ENCODE measurements around the gene RHOG.
"Not testable (repeated sequence)": the region's sequence is repeated elsewhere in the genome, so short reads cannot be mapped to it uniquely, and the experiment has no call there.

Gene RHOG

DNA sequence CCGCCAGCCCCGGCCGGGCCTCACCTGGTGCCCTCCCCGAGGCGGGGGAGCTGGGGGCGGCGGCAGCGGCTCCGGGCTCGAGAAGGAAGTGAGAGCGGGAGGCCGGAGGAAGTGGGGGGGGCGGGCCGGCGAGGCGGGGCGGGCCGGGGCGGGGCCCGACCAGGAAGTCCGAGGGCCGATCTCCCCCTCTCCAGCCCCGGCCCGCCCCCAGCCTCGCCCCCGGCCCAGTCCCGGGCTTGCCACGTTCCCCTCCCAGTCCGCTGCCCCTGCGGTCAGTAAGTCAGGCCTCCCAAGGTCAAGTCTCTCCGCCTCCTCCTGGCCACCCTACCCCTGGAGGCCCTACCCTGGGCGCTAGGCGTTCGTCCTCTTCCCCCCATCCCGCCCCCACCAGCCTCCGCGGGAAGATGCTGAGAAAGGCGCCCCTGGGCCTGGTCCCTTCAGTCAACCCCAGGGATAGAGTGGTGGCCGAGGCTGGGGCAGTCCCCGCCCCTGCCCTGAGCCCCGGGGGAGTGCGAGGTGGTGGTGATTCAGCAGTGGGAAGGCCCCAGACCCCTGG, at the start of gene RHOG:
RHOG (minus strand) TSS at position 90 of the 556 bp plus-strand sequence. CDS start 12,821 bp downstream, outside the sequence.
- peak in 1 of 2 donors; percentile 87 for DNase-seq (ENCODE audit: low read depth in 2 of 2)

GRCh38 chr11:3890014-3890413, 49.3 kb upstream of the RHOG start:
- no peak for DNase-seq (ENCODE audit: low read depth in 2 of 2)

DNA sequence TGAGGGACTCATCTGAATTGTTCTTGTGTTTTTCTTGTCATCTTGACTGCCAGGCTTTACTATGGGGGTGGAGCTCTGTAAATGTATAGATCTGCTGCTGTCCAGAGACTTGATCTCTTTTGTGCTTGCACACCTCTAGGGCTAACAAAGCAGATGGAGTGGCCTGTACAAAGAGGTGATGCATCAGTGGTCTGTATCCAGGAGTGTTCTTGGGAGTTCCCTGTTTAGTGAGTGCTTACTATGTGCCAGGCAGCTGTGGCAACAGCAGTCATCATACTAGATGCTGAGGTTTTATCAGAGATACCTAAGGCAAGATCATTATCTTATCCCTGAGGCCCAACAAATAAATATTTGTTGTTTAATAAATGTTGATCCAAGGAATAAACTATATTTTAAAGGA, 48.1 kb upstream of the RHOG start:
- no peak for DNase-seq (ENCODE audit: low read depth in 2 of 2)

GRCh38 chr11:3886985-3887384, 46.2 kb upstream of the RHOG start:
- DNase-seq (ENCODE audit: low read depth in 2 of 2) = no peak

GRCh38 chr11:3885855-3886254, 45.1 kb upstream of the RHOG start:
- no peak for DNase-seq (ENCODE audit: low read depth in 2 of 2)

DNA sequence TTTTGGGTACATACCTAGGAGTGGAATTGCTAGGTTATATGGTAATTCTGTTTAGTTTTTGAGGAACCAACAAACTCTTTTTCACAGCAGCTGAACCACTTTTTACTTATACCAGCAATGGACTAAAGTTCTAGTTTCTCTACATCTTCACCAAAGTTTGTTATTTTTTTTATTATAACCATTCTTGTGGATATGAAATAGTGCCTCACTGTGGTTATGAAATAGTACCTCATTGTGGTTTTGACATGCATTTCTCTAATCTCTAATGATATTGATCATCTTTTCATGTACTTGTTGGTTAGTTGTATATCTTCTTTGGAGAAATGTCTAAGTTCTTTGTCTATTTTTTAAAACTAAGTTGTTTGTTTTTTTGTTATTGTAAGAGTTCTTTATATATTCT, 41.9 kb upstream of the RHOG start:
- no peak for DNase-seq (ENCODE audit: low read depth in 2 of 2)

- DNase-seq (ENCODE audit: low read depth in 2 of 2) = no peak
These were observed 40.0 kb upstream of the RHOG start for GRCh38 chr11:3880724-3881123.

DNA sequence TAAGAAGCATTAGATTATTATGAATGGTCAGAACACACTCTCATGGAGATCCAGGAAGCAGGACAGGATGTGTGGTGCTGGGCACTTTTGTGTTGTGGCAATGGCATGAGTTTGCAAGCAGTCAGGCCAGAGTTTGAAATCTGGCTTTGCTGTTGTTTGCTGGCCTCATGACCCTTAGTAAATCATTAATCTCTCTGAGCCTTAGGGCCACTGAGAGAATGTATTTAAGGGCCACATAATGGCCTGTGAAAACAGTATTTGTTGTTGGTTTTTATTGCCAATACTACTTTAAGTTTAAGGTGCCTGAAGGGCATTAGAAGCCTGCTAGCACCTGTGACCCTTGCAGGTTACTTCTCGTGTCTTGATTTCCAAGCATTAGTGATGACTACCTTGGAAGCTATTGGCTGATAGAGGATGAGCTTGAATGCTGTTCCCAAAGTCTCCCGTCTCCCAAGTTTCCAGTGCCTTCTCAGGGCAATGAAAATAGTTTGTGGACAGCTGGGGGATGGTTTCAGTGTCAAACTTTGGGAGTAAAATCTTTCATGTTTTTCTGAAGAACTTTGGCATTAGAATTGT, 39.3 kb upstream of the RHOG start:
- no peak for DNase-seq (ENCODE audit: low read depth in 2 of 2)

GRCh38 chr11:3879216-3879966, 38.6 kb upstream of the RHOG start:
- no peak for DNase-seq (ENCODE audit: low read depth in 2 of 2)

GRCh38 chr11:3878258-3878584, 37.5 kb upstream of the RHOG start:
- no peak for DNase-seq (ENCODE audit: low read depth in 2 of 2)

GRCh38 chr11:3877364-3878257, 36.9 kb upstream of the RHOG start:
- DNase-seq (ENCODE audit: low read depth in 2 of 2) = no peak

DNA sequence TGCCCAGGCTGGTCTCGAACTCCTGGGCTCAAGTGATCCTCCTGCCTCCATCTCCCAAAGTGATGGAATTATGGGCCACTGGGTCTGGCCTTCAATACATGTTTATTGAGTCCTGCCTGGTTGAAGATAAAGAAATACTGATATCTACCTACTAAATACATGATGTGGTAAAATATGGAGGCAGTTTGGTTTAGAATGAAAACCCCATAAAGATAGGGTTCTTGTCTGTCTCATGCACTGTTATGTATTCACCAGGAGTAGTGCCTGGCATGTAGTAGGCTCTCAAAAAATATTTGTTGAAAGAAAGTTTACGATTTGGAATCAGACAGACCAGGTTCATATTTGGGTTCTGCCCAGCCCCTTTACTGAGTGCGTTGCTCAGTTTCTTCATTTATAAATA, 35.9 kb upstream of the RHOG start:
- no peak for DNase-seq (ENCODE audit: low read depth in 2 of 2)

- no peak for DNase-seq (ENCODE audit: low read depth in 2 of 2)
These were observed 33.1 kb upstream of the RHOG start for GRCh38 chr11:3873712-3874349.

GRCh38 chr11:3867209-3868091, 26.7 kb upstream of the RHOG start:
- DNase-seq (ENCODE audit: low read depth in 2 of 2) = no peak

DNA sequence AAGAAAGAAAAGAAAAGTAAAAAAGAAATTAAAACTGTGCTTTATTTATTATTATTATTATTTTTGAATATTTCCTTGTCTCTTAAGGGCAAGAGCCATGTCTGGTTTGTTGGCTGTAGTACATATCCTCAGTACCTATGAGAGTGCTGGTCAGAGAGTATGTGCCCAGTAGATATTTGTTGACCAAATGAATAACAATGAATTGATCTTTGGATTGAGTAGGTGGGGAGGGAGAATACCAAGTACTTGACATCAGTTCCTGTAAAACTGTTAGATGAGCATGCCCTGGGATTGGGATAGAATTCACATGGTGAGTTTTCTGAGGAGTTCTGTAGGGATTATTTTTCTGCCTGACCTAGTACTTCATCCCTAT, 26.1 kb upstream of the RHOG start:
- DNase-seq (ENCODE audit: low read depth in 2 of 2) = no peak

DNA sequence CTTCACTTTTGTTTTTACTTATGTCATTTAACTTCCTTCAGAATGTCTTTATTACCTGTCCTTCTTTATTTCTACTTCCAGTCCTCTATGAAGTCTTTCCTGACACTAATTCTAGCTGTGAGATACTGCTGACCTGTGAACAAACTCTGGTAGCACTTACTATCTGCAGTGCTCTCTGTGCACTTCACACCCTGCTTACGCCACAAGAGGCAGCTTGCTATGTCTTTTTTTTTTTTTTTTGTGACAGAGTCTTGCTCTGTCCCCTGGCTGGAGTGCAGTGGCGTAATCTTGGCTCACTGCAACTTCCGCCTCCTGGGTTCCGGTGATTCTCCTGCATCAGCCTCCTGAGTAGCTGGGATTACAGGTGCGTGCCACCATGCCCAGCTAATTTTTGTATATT, 25.4 kb upstream of the RHOG start:
- no peak for DNase-seq (ENCODE audit: low read depth in 2 of 2)

GRCh38 chr11:3865388-3866193, 24.8 kb upstream of the RHOG start:
- DNase-seq (ENCODE audit: low read depth in 2 of 2) = no peak

GRCh38 chr11:3861683-3862082, 20.9 kb upstream of the RHOG start:
- DNase-seq (ENCODE audit: low read depth in 2 of 2) = no peak

DNA sequence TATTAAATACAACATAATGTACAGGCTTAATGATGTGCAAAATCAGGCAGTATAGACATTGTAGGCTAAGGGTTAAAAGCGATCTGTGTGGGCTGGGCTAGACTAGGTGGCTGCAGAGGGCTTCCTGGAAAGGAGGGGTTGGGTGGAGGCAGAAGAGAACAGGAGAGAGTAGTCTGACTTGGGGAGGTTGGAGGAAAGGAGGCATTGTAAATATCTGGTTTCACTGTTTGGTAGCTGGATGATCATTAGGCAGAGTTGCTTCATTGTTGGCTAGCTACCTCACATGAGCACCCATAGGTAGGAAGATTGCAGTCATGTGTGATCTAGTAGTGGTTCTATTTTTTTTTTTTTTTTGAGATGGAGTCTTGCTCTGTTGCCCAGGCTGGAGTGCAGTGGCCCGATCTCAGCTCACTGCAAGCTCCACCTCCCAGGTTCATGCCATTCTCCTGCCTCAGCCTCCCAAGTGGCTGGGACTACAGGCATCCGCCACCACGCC, 20.2 kb upstream of the RHOG start:
- not testable (repeated sequence) for DNase-seq (ENCODE audit: low read depth in 2 of 2)

DNA sequence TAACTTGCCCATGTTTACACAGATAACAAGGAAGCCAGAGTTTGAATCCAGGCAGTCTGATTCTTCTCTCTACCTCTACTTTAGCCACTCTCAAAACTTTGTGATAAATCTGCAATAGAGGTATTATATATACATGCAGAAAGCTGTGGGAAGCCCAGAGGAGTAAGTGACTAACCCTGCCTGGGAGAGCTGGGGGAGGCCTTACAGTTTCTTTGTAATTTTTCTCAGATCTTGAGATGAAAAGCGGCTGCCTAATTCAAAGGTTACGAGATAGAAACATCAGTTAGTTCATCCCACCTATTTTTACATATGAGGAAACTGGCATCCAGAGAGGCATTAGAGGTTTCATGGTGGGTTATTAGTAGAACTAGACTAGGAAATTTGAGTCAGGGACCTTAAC, 19.6 kb upstream of the RHOG start:
- no peak for DNase-seq (ENCODE audit: low read depth in 2 of 2)

All from stimulated activated CD8-positive, alpha-beta memory T cell treated with anti-CD3 and anti-CD28 coated beads, Interleukin-2, amount 100 ng/mL, for 48 hours (primary cell).